PC-9 (cell line): ENCODE measurements around the gene KRT16.

Source experiments
- CTCF ChIP-seq: fragments of 200-600 bp; sonication (generic); conservative IDR thresholded peaks from 2 replicates; pipeline ENCODE4 v1.6.1; 2017; ENCODE audit warnings: mixed run types, antibody characterized with exemption, mild to moderate bottlenecking, moderate library complexity
- EZH2 ChIP-seq: fragments of 200-600 bp; sonication (generic); IDR thresholded peaks from 2 replicates; pipeline ENCODE4 v1.8.0; 2017; ENCODE audit warnings: antibody characterized with exemption, low read depth

GRCh38 chr17:41629316-41629715 lies 16.7 kb upstream of the KRT16 start:
- TF ChIP-seq CTCF (no peak), EZH2 (no peak)
